CD4-positive, alpha-beta T cell treated with Interleukin-21 for 1 hour (primary cell): ENCODE results near the gene CCDC127.
"Not testable (repeated sequence)": the region's sequence is repeated elsewhere in the genome, so short reads cannot be mapped to it uniquely, and the experiment has no call there.

Experiments
- DNase-seq: peaks from one replicate; pipeline ENCODE4 v3.0.0-alpha.2; 2020

CCDC127 gene

DNA sequence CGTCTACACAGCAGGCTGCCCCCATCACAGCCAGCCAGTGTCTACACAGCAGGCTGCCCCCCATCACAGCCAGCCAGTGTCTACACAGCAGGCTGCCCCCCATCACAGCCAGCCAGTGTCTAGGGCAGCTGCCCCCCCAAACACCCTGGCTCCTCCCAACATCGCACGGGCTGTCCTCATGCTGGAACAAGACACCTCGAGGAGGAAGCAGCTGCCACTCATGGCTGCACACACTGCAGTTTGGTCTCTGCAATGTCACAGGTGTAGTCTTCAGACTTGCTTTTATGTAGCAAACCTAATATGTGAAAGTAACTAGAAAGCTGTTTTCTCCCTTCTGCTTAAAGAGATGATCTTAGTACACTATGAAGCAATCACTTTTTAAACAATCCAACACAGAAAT lies 17.0 kb downstream of the CCDC127 start:
- no peak for DNase-seq

DNA sequence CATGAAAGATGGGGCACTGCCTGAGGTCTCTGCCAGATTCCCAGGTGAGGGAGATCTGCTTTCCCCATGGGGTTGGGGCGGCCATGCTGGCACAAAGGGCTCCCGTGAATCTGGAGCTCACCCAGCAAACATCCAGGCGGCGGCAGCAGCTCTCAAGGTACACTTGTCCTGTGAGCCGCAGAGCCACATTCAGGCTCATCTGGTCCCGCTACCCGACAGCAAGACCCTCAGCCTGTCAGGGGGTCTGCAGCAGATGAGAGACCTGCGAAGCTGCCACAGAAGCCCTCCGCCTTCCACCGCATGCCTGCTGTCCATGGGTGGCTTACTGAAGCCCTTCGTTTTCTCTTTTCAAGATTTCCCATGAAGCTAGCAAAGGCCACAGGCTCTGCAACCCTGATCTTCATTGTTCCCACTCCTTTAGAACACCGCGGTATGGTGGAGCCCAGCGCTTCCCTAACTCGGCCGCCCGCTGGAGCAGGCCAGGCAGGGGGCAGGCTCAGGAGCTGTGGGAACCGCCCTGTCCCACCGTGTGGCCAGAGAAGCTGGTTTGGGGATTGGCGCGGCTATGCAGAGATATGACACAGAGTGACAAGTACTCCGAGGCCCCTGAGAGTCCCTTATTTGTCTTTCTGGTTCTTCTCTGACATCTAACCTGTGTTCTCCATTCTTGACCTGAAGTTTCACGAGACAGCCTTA lies 17.9 kb downstream of the CCDC127 start:
- no peak for DNase-seq

DNA sequence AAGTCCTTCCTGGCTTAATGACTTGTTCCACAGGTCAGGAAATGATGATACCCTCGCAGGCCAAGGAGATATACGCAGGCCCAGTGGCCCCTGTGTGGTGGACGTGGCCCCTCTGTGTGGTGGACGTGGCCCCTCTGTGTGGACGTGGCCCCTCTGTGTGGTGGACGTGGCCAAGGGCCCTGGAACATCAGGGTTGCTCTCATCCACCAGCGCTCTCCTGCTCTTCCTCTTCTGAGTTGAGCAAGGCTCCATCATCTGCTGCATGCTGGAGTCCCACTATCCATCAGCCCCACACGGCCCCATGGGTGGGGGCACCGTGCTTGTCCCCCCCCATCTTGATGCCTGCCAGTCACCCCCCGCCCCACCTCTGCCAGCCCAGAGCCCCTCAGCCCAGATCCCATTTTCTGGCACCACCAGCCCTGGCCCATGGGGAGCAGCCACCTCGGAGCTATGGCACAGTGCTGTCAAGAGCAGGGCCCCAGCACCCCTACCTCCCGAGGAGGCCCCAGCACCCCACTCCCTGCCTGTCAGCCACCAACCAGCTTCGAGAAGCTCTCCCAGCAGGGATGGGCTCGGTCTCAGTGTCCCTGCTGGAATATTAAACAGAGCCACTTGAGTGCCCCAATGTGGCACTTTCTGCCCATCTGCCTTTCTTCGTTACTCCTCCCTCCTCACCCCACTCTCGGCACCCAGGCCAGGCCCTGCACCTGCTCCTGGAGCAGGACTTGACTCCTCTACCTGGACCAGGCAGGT lies 18.6 kb downstream of the CCDC127 start:
- no peak for DNase-seq

DNA sequence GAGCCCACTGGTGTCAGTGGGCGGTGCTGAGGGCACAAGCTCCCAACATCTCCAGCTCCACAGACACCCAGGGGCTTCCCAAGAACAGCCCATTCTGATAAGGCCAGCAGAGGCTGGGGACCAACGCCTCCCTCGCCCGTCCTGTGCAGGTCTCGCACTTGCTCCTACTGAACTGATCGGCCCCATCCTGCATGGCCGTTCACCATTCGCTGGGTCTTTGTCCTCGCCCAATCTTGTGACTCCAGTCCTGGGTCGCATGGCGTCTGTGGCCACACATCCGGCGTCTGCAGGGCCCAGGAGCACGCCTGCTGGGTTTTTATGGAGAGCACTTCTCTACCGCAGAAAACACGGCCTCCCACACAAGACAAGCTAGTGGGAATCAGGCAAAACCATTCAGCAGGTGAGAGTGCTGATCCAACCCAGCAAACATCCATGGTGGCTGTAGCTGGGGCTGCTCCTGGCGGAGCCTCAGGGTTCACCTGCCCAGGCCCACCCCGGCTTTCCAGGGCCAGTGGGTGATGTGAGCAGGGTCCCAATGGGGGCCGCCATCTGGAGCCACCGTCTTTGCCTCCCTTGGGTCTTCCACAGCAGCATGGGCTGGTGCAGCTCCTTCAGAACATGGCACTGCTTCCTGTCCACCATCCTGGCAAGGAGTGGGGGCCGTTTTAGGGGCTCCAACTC lies 19.3 kb downstream of the CCDC127 start:
- DNase-seq = no peak

DNA sequence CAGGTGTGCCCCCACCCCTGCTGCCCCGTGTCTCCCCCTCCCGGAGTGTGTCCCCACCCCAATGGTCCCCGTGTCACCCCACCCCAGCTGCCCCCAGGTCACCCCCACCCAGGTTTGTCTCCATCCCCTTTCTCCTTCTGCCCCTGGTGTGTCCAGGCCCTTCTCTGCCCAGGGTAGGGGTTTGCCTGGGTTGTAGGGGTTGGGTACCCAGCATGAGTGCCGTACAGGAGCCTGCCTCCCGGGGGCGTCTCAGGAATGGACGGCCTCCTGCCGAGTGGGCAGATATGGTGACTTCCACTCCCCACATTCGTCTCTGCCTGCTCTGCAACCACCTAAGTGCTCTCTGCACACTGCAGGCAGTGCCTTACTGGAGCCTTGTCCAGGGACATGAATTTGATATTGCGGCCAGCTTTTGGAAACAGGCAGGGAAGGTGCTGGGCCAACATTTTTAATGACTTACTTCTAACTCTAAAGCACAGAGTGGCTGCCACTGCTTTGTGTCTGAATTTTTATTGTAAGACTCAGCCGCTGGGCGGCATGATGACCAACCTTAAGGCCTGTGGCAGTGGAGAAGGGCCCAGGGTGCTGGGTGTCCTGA lies 20.0 kb downstream of the CCDC127 start:
- DNase-seq = no peak

DNA sequence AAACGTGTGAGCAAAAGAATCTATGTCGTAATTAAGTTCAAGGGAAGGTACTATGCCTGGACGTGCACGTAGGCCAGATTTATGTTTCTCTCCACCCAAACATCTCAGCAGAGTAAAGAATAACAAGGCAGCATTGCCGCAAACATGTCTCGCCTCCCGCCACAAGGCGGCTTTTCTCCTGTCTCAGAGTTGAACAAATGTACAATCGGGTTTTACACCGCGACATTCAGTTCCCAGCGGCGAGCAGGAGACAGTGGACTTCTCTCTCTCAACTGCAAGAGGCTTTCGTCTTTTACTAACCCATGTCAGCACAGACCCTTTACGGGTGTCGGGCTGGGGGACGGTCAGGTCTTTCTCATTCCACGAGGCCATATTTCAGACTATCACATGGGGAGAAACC lies 20.9 kb downstream of the CCDC127 start:
- DNase-seq = not testable (repeated sequence)

DNA sequence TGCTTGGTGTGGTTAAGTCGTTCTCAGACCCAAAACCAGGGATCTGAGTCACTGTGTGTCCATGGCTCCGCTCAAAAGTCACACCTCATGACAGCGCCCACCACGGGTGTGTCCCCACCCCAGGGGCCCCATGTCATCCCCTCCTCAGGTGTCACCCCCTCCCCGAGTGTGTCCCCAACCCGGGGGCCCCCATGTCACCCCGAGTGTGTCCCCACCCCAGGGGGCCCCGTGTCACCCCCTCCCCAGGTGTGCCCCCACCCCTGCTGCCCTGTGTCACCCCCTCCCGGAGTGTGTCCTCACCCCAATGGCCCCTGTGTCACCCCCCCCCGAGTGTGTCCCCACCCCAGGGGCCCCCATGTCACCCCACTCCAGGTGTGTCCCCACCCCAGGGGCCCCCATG lies 21.6 kb downstream of the CCDC127 start:
- no peak for DNase-seq

DNA sequence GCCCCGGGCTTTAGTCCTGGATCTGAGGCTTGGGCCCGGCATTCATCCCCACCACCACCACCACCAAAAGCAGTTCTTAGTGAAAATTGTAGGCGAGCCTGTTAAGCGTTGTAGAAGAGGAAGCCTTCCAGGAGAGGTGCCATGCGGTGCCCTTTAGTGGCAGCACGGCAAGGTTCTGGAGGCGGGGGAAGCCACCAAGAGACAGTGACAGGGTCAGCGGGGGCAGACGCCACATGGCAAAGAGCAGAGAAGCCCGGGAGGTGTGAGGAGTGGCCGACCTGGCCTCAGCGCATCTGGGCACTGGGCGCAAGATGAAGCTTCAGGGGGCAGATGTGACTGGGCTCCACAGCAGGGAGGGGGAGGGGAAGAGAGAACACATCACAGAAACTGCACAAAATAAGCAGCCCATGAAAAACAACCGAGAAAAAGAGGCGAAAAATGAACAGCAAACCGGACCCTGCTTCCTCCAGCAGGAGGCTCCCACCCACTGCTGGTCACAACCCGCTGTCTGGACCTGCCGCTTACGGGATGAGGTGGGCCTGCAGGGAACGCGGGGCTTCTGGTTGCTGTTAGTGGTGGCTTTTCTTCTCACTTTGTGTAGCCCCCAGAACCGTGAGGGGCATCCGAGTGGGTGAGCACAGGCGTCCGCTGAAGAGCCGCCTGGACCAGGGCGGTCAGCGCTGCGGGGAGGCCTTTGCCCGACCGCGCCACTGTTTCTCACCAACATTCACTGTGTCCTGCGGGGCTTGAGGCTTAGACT lies 22.4 kb downstream of the CCDC127 start:
- DNase-seq = no peak

DNA sequence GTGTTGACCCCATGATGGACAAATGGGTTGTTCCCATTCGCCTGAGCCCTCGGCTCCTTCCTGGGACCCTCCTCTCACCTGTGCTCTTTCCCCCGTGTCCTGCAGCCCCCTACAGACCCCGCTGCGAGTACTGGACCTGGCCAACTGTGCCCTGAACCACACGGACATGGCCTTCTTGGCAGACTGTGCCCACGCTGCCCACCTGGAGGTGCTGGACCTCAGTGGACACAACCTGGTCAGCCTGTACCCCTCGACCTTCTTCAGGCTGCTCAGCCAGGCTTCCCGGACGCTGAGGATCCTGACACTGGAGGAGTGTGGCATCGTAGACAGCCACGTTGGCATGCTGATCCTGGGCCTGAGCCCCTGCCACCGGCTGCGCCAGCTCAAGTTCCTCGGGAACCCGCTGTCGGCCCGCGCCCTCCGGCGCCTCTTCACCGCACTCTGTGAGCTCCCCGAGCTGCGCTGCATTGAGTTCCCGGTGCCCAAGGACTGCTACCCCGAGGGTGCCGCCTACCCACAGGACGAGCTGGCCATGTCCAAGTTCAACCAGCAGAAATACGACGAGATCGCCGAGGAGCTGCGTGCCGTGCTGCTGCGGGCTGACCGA lies 23.2 kb downstream of the CCDC127 start:
- no peak for DNase-seq

DNA sequence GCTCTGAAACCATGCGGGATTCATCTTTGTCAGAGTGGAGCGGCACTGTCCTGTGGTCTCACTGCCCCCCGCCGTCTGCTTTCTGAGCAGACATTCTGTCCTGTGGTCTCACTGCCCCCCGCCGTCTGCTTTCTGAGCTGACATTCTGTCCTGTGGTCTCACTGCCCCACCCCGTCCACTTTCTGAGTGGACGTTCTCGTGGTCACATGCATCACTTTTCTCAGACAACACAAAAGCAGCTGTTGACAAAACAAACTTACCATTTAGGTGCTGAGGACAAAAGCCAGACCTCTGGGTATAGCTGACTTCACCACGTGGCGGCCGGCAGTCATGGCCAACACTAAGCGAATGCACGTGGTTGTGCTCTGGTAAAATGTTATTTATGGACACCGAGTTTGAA lies 23.9 kb downstream of the CCDC127 start:
- no peak for DNase-seq

DNA sequence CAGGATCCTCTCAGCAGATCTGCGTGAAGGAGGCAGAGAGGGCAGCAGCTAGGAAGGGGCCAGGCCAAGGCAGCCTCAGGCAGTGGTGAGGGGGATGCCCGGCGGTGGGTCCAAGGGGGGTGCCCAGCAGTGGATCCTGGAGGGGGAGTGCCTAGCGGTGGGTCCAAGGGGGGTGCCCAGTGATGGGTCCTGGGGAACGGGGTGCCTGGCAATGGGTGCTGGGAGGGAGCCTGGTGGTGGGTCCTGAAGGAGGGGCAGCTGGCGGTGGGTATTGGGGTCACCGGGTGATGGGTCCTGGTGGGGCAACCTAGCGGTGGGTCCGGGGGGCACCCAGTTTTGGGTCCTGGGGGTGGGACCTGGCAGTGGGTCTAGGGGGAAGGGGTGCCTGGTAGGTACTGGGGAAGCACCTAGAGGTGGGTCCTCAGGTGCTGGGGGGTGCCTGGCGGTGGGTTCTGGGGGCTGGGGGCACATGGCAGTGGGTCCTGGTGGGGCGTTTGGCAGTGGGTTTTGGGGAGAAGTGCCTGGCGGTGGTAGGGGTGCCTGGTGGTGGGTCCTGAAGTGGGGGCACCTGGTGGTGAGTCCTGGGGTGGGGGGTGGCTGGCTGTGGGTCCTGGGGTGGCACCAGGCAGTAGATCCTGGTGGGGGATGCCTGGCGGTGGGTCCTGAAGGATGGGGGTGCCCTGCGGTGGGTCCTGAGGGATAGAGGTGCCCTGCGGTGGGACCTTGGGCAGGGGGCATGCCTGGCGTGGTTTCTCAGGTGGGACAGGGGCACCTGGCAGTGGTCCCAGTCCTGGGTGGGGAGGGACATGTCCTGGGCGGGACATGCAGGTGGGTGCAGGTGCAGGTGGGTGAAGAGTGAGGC lies 24.8 kb downstream of the CCDC127 start:
- no peak for DNase-seq

DNA sequence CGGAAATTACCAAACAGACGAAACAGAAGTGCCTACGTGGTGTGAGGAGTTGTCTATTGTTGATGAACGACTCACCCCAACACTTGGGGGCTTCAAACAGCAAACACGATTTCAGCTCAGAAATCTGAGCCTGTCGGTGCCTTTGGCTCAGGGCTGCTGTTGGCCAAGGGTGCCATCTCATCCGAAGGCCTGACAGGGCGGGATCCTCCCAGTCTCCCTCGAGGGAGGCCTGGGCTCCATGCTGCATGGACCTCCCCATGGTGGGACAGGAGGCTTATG lies 25.3 kb downstream of the CCDC127 start:
- DNase-seq = no peak

DNA sequence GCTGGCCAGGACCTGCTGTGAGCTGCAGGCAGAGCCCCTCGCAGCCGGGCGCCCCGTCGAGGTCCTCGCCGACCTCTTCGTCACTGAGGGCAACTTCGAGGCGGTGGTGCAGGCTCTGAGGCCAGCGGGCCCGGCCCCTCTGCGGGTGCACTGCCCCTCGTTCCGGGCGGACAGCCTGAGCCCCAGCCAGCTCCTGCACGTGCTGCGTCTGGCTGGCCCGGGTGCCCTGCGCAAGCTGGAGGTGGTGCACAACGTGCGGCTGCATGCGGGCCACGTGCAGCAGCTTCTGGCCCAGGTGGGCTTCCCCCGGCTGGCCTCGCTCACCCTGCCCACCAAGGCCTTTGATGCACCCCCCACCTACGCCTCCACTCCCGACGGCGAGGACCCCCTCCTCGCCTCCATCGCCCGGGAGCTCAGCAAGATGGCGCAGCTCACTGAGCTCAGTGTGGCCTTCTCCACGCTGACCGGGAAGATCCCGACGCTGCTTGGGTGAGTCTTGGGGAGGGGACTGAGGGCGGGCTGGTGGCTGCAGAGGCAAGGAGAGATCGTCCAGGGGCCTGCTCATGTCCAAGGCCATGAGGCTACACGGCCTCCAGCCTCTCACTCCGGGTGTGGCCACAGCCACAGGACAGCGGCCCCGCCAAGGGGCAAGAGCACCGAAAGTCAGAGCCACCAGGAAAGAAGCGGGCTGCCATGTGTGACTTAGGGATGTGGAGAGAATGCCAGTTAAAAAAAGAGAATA lies 25.8 kb downstream of the CCDC127 start:
- no peak for DNase-seq

DNA sequence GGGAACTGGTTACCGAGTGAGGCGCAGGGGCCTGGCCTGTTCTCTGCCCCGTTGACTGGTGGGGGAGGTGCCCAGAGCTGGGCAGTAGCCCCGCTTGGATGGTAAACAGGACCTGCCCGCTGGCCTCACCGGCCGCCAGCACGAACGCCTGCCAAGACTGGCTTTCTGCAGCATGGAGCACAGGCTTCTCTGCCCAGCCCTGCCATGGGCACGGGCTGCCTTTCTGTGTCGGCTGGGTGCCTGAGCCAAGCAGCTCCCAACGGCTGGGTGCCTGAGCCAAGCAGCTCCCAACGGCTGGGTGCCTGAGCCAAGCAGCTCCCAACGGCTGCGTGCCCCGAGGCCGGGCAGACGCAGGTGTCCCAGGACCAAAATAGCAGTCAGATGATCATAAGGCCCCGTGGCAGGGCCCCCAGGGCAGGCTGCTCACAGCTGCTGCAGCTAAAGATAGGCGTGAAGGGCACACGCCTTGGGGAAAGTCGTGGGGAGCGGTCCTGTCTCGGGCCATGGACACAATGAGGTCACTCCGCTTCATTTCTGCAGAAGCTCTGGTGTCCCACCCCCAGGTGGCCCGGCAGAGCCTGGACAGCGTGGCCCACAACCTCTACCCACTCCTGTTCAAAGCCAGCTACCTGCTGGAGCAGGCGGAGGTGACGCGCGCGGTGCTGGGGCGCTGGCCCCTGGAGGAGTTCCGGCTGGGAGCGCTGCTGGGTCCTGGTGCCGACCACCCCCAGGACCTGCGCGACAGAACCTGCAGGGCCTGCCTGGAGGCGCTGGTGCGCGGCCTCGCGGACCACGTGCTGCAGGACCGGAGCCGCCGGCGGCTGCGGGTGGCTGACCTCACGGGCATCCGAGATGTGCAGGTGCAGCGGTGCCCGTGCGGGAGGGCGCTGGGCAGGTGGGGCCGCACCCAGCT lies 26.7 kb downstream of the CCDC127 start, which contains the start of gene LRRC14B:
TSS of gene LRRC14B (plus strand) at position 460 of the 913 bp plus-strand sequence. CDS start at position 504, 44 bp downstream.
- DNase-seq = no peak

DNA sequence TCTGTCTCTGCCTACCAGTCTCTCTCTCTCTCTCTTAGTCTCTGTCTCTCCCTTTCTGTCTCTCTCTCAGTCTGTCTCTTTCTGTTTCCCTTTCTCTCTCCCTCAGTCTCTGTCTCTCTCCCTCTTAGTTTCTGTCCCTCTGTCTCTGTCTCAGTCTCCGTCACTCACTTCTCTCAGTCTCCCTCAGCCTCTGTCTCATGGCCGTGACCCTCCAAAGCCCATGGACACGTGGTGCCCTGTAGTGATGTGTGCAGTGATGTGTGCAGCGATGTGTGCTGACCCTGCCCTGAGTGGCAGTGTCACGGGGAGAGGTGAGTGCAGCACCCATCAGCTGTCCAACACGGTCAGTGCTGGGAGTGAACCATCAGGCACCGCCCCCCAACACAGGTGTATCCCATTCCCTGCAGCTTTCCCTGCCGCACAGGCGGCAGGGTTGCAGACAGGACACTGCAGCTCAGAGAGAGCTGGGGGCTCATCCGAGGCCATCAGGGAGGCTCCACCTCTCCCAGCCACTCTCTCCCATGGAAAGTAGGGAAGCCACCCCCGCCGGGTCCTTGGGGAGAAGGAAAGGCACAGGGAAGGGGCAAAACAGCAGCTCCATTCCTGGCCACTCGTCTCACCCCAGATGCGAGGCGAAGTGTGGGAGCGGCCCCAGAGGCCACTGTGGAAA lies 27.5 kb downstream of the CCDC127 start:
- no peak for DNase-seq

DNA sequence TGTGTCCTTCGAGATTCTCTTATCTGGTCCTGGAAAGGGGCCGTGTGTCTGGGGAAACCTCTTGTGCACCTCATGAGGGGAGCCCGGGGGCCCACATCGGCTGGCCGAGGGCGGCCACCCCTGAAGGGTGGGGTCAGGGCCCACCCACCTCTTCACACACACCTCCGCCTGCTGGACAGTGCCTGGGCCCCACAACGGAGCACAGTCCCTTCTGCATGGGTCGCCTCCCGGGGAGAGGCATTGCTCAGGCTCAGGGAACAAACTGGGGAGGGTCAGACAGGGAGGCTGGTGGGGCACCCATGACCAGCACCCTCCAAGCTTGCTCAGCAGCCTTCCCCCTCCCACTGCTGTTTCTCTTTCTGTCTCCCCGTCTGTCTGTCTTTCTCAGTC lies 28.0 kb downstream of the CCDC127 start:
- DNase-seq = no peak

DNA sequence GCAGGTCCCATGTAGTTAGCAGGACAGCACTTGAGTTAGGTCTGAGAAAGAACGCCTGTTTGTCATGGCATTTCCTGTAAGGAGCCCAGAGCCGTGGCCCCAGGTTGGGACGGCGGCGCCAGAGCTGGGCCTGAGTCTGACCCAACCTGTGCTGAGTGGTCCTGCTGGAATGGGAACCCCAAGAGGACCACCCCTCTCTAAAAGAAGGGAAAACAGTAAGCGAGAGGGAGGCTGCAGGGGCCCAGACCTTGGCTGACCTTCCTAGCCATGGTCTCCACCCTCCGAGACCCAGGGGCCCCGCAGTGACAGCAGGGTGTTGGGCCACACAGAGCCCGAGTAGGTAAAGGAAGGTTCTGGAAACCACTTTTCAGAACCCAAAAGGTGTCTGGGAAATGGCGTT lies 28.5 kb downstream of the CCDC127 start:
- DNase-seq = no peak

DNA sequence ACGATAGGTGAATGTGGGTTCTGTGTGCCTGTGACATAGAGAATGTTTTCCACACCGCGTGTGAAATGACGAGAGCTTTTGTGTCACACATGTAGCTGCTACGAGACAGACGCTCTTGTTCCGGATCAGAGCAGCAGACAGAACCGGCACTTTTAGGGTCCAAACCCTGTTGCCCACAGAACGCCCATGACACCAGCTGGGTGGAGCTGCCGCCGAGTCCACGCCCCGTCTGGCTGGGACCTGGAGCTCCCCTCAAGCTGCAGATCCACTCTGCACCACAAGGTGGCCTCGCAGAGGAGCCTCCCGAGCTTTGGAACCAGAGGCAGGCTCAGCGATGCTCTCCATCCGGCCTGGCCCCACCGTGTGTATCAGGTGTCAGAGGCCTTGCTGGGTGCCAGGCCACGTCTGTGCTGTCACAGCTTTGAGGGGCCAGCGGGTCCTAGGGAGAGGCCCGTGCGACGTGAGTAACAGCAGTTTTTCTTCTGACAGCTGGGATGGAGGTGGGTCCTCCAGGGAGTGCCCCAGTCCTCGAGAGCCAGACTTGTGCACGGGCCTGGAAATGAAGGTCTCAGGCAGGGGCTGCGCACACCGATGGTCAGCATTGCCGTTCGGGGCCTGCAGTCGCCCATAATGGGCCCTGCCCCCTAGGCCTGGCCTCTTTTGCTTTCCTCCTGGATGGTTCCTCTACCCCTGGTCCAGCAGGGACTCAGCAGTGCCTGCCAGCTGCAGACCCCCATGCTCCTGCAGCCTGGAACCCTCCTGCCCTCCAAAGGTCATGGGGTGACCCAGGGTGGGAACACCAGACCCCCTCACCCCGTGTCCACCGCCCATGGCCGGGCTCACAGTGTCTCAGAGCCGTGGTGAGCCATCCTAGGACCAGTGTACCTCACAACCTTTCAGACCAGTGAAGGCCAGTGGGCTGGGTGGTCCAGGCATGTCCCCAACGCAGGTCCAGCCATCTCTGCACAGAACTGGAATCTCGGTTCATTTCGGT lies 29.2 kb downstream of the CCDC127 start:
- peak; percentile 88 for DNase-seq
